Measurements from ENCODE around the gene RALA.
"Not testable (repeated sequence)": the region's sequence is repeated elsewhere in the genome, so short reads cannot be mapped to it uniquely, and the experiment has no call there.

RALA gene

DNA sequence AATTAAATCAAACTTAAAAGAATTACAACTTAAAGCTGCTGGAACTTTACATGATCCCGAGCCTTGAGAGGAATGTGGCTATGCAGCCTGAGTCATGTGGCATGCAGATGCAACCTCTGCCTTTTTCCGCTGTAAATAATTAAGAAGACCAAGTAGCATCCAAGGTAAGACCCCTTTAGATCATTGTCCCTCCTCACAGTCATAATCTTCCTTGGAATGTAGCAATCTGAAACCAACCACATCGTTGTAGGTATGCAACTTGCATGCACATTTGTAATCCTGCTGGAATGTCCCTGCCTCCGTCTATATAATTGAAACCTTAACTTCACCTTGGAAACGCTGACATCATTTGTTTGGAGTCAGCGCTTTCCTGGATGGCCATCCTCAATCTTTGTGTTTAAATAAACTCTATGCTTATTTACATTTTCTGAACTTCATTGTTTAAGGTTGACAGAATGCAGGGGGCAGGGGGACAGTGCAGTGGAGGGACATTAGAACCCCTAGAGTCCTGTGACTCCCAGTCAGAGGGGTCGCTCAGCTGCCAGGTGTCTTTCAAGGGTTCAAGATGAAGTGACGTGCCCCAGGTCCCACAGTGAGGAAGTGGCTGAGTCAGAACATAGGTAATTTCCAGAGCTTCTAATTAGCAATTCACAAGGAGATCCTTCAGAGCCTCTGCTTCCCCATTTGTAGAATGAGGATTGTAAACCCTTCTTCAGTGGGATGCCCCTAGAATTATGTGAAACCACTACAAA lies 110.7 kb downstream of the RALA start:
- Mint-ChIP-seq H3K27ac (peak overlapping the region; percentile 93), H3K9me3 (no peaks in the 10 kb centered on the region), H3K4me1 (ENCODE audit: low read depth) (peaks cover 29% of the 10 kb centered on the region), H3K27me3 (ENCODE audit: low read depth) (no peaks in the 10 kb centered on the region), H3K36me3 (ENCODE audit: low read depth) (no peaks in the 10 kb centered on the region), H3K4me3 (peak overlapping the region; percentile 80)

DNA sequence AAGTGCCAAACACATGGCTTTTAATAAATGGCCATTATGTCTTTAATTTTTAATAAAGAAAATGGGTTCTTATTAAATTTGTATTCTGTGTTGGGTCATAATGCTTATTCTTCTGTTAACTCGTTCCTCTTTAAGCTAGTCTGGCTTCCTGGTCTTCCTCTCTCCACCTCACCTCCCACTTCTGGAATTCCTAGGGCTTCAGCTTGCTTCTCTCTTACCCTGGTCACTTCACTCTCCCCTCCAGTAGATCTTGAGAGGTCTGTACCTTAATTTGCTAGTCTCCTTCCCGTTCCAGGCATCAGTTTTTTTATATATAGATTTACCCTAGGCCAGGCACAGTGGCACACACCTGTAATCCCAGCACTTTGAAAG lies 111.2 kb downstream of the RALA start:
- no peaks in the 10 kb centered on the region for H3K27me3 Mint-ChIP-seq (ENCODE audit: low read depth)
- H3K4me1 Mint-ChIP-seq (ENCODE audit: low read depth): peaks cover 29% of the 10 kb centered on the region

GRCh38 chr7:39735903-39736302 lies 112.5 kb downstream of the RALA start:
- H3K4me1 Mint-ChIP-seq (ENCODE audit: low read depth): peaks cover 29% of the 10 kb centered on the region
- no peaks in the 10 kb centered on the region for H3K27me3 Mint-ChIP-seq (ENCODE audit: low read depth)
- no peaks in the 10 kb centered on the region for H3K36me3 Mint-ChIP-seq (ENCODE audit: low read depth)
- no peak overlapping the region for H3K4me3 Mint-ChIP-seq
- H3K27ac Mint-ChIP-seq: no peak overlapping the region
- no peaks in the 10 kb centered on the region for H3K9me3 Mint-ChIP-seq

More for the DNA sequence above, 111.2 kb downstream of the RALA start:
- no peaks in the 10 kb centered on the region for H3K36me3 Mint-ChIP-seq (ENCODE audit: low read depth)
- peak overlapping the region; percentile 2 for H3K27ac Mint-ChIP-seq
- H3K4me3 Mint-ChIP-seq: peak overlapping the region; percentile 42
- no peaks in the 10 kb centered on the region for H3K9me3 Mint-ChIP-seq

DNA sequence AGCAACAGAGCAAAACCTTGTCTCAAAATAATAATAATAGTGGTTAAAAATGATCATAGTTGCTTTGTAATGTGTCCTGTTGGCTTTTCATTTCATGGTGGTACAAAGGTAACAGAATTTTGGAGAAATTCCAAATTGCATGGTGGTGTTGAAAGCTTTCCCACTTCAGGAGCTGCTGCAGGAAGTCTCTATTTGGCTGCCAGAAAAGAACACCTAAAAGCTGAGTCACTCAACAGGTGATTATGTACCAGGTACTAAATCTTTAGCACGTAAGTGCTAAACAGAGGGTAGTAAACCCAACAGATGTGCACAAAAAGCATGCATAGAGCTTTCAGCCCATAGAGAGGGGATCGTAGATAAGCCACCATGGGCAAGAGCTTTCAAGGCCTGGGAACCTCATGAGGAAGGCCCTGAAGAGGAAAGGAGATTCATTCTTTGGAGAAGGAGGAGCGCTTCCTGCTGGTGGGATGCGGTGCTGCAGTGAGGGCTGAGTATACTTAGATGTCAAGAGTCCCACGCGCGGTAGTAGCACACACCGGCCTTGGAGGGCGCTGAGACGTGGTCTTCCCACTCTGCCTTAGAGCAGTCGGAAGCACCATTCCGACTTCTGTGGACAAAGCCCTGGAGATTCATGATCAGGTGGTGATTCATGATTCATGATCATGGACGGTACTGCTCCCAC lies 118.7 kb downstream of the RALA start:
- Mint-ChIP-seq H3K4me3 (no peak overlapping the region), H3K27ac (no peak overlapping the region), H3K36me3 (ENCODE audit: low read depth) (peaks cover 2% of the 10 kb centered on the region), H3K9me3 (no peaks in the 10 kb centered on the region), H3K27me3 (ENCODE audit: low read depth) (no peaks in the 10 kb centered on the region), H3K4me1 (ENCODE audit: low read depth) (peaks cover 14% of the 10 kb centered on the region)

- no peak overlapping the region for H3K27ac Mint-ChIP-seq
- peaks cover 2% of the 10 kb centered on the region for H3K36me3 Mint-ChIP-seq (ENCODE audit: low read depth)
- peaks cover 19% of the 10 kb centered on the region for H3K4me1 Mint-ChIP-seq (ENCODE audit: low read depth)
- H3K4me3 Mint-ChIP-seq: no peak overlapping the region
- H3K9me3 Mint-ChIP-seq: no peaks in the 10 kb centered on the region
- no peaks in the 10 kb centered on the region for H3K27me3 Mint-ChIP-seq (ENCODE audit: low read depth)
Observed at GRCh38 chr7:39744620-39745019, 121.2 kb downstream of the RALA start.

GRCh38 chr7:39745320-39745719 lies 121.9 kb downstream of the RALA start:
- Mint-ChIP-seq H3K36me3 (ENCODE audit: low read depth) (peaks cover 2% of the 10 kb centered on the region), H3K27me3 (ENCODE audit: low read depth) (no peaks in the 10 kb centered on the region), H3K4me1 (ENCODE audit: low read depth) (peaks cover 19% of the 10 kb centered on the region), H3K27ac (no peak overlapping the region), H3K4me3 (no peak overlapping the region), H3K9me3 (no peaks in the 10 kb centered on the region)

DNA sequence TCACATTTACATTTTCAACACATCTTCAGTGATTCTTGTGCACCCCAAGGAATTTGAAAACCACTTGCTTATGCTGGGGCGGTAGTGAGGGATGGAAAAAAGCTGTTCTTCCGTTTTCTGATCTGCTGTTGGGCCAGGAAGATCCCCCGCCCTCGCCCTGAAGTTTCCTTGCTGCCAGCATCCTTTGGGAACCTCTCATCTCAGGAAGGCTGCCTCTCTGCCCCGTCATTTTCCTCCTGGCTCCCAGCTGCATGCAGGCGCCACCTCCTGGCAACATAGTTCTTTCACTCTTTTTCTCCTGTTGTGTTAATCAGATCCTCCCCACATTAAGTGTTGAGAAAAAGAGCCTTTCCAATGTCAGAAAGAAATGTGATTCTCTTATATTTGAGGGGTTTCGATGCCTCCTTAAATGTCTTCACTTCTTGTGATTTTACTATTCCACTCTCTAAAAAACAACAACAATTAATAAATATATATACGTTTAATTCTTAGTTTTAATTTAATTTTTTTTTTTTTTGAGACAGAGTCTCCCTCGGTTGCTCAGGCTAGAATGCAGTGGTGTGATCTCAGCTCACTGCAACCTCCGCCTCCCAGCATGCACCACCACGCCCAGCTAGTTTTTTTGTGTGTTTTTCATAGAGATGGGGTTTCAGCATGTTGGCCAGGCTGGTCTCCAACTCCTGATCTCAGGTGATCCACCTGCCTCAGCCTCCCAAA lies 122.9 kb downstream of the RALA start:
- Mint-ChIP-seq H3K4me1 (ENCODE audit: low read depth) (peaks cover 19% of the 10 kb centered on the region), H3K36me3 (ENCODE audit: low read depth) (peaks cover 2% of the 10 kb centered on the region), H3K4me3 (no peak overlapping the region), H3K9me3 (no peaks in the 10 kb centered on the region), H3K27me3 (ENCODE audit: low read depth) (no peaks in the 10 kb centered on the region), H3K27ac (no peak overlapping the region)

GRCh38 chr7:39749177-39749576 lies 125.8 kb downstream of the RALA start:
- no peaks in the 10 kb centered on the region for H3K27me3 Mint-ChIP-seq (ENCODE audit: low read depth)
- no peak overlapping the region for H3K27ac Mint-ChIP-seq
- H3K4me3 Mint-ChIP-seq: no peak overlapping the region
- peaks cover 4% of the 10 kb centered on the region for H3K36me3 Mint-ChIP-seq (ENCODE audit: low read depth)
- peaks cover 13% of the 10 kb centered on the region for H3K4me1 Mint-ChIP-seq (ENCODE audit: low read depth)
- H3K9me3 Mint-ChIP-seq: no peaks in the 10 kb centered on the region

DNA sequence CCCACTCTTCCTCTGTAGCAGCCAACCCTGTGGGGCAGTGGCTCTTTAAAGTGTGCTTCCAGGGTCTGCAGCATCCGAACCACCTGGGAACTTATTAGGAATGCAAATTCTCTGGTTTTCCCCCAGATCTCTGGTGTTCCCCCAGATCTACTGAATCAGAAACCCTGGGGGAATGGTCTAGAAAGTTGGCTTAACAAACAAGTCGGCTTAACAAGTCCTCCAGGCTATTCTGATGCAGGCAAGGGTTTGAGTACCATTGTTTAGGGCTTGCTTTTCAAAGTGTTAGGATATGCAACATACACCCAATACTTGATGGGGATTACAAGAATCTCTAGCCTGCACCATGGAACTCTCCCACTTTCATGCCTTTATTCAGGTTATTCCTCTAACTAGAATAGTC lies 126.3 kb downstream of the RALA start:
- Mint-ChIP-seq H3K4me1 (ENCODE audit: low read depth) (peaks cover 16% of the 10 kb centered on the region), H3K27me3 (ENCODE audit: low read depth) (no peaks in the 10 kb centered on the region), H3K9me3 (no peaks in the 10 kb centered on the region), H3K36me3 (ENCODE audit: low read depth) (peaks cover 4% of the 10 kb centered on the region), H3K27ac (no peak overlapping the region), H3K4me3 (no peak overlapping the region)

DNA sequence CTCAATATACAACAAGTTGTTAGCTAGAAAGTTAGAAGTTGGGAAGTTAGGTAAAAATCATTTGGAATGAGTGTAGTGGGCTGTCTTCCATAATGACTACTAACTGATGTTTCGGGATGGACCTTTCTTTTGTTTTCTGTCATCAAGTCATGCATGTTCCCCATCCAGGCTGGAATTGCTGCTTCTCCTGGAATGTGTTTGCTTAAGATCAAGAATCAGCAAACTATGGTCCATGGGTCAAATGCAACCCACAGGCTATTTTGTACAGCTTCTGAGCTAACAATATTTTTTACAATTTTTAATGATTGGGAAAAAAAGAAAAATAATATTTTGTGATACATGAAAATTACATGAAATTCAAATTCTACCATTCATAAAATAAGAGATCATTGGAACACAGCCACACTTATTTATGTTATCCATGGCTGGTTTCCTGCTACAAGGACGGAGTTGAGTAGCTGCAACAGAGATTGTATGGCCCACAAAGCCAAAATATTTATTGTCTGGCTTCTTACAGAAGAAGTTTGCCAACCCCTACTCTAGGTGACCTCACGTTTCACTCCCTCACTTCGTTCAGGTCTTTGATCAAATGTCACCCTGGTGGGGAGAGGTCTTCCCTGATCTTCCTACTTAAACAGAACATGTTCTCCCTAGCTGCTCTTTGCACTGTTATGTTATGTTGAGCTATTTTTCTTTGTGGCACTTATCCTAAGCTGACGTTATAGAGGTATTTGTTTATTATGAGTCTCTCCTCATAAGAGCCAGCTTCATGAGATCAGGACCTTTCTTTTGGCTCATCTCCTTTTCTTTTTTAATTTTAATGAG lies 127.1 kb downstream of the RALA start:
- H3K27me3 Mint-ChIP-seq (ENCODE audit: low read depth): no peaks in the 10 kb centered on the region
- H3K27ac Mint-ChIP-seq: no peak overlapping the region
- no peak overlapping the region for H3K4me3 Mint-ChIP-seq
- peaks cover 4% of the 10 kb centered on the region for H3K36me3 Mint-ChIP-seq (ENCODE audit: low read depth)
- peaks cover 17% of the 10 kb centered on the region for H3K4me1 Mint-ChIP-seq (ENCODE audit: low read depth)
- no peaks in the 10 kb centered on the region for H3K9me3 Mint-ChIP-seq

- H3K9me3 Mint-ChIP-seq; H3K36me3 Mint-ChIP-seq (ENCODE audit: low read depth); H3K27ac Mint-ChIP-seq; H3K4me3 Mint-ChIP-seq; H3K27me3 Mint-ChIP-seq (ENCODE audit: low read depth): not testable (repeated sequence)
- H3K4me1 Mint-ChIP-seq (ENCODE audit: low read depth): peaks cover 14% of the 10 kb centered on the region
Observed at GRCh38 chr7:39753237-39753636, 129.9 kb downstream of the RALA start.

GRCh38 chr7:39753823-39754325 lies 130.5 kb downstream of the RALA start:
- Mint-ChIP-seq H3K36me3 (ENCODE audit: low read depth) (peaks cover 4% of the 10 kb centered on the region), H3K4me3 (no peak overlapping the region), H3K4me1 (ENCODE audit: low read depth) (peaks cover 13% of the 10 kb centered on the region)

GRCh38 chr7:39754326-39755120 lies 131.2 kb downstream of the RALA start:
- Mint-ChIP-seq H3K36me3 (ENCODE audit: low read depth) (peaks cover 4% of the 10 kb centered on the region), H3K4me1 (ENCODE audit: low read depth) (peaks cover 8% of the 10 kb centered on the region), H3K4me3 (no peak overlapping the region), H3K9me3 (no peaks in the 10 kb centered on the region), H3K27me3 (ENCODE audit: low read depth) (no peaks in the 10 kb centered on the region), H3K27ac (peak overlapping the region; percentile 12)

More at GRCh38 chr7:39753823-39754325, 130.5 kb downstream of the RALA start:
- H3K27me3 Mint-ChIP-seq (ENCODE audit: low read depth): no peaks in the 10 kb centered on the region
- no peaks in the 10 kb centered on the region for H3K9me3 Mint-ChIP-seq
- no peak overlapping the region for H3K27ac Mint-ChIP-seq

All from T-helper 1 cell treated with Interleukin-12 subunit alpha and Interleukin-12 subunit beta and Interleukin-4 antibody, amounts not matched to agents 30 μg/mL and 1 μg/mL, for 36 hours (primary cell).